Thoracic aorta (tissue), 2 donors: ENCODE measurements around the gene EXD3. TPM values are rescaled to one million over a fixed set of nuclear protein-coding genes. Genes with fewer than 3 reads are reported as not detected.
"Not testable (repeated sequence)": the region's sequence is repeated elsewhere in the genome, so short reads cannot be mapped to it uniquely, and the experiment has no call there.

Source experiments
- ATAC-seq: fragments of 150-250 bp; one replicate; pipeline ENCODE4 v1.8.0; 2017; ENCODE audit warnings: low read depth; ENCODE audit not compliant: insufficient number of reproducible peaks, low FRiP score
- DNase-seq: peaks from one replicate; pipeline ENCODE4 v3.0.0-alpha.2; 2020; ENCODE audit warnings: low spot score
- H3K27ac ChIP-seq, 2 donors: fragments of 200-600 bp; sonication (generic); 1 replicate in 1 of 2; 2 replicates in 1 of 2; pipeline ENCODE4 v1.5.1; 2016; ENCODE audit warnings: mild to moderate bottlenecking in 2 of 2, moderate library complexity in 2 of 2
- H3K27me3 ChIP-seq: fragments of 200-600 bp; sonication (generic); replicated peaks from 2 replicates; pipeline ENCODE4 v1.6.0; 2016; ENCODE audit warnings: mild to moderate bottlenecking; ENCODE audit not compliant: insufficient read depth
- H3K36me3 ChIP-seq: fragments of 200-600 bp; sonication (generic); one replicate; pipeline ENCODE4 v1.5.1; 2016
- H3K4me1 ChIP-seq, 2 donors: fragments of 200-600 bp; sonication (generic); 1 replicate in 1 of 2; 2 replicates in 1 of 2; pipeline versions ENCODE4 v1.5.1 to v1.6.0; 2016; ENCODE audit warnings: low read depth in 2 of 2, mild to moderate bottlenecking in 1 of 2; ENCODE audit not compliant: control insufficient read depth in 1 of 2
- H3K4me3 ChIP-seq: fragments of 200-600 bp; sonication (generic); 2 replicates; pipeline ENCODE4 v1.5.1; 2016; ENCODE audit warnings: mild to moderate bottlenecking
- H3K9me3 ChIP-seq: fragments of 200-600 bp; sonication (generic); 2 replicates; pipeline ENCODE4 v1.5.1; 2016
- CTCF ChIP-seq: fragments of 200-600 bp; sonication (generic); IDR thresholded peaks from one replicate; pipeline ENCODE4 v1.5.1; 2019; ENCODE audit warnings: antibody characterized with exemption
- total RNA-seq, 2 donors: library from RNA; depleted of rRNA; stranded (reverse); fragments of >200 nt; gene quantifications; one replicate each; pipeline versions ENCODE4 v1.1.0 to v1.2.3, GENCODE V29; 2016

Gene EXD3
- total RNA-seq, 2 donors from 2014 or later = 22.7 to 29.4 TPM

GRCh38 chr9:137264067-137264466, 158.9 kb downstream of the EXD3 start:
- H3K27me3 ChIP-seq = no peaks in the 10 kb centered on the region
- no peaks in the 10 kb centered on the region for H3K9me3 ChIP-seq
- peaks cover 3 to 15% of the 10 kb centered on the region in 2 donors for H3K4me1 ChIP-seq
- peaks cover 38% of the 10 kb centered on the region for H3K36me3 ChIP-seq
- DNase-seq (no peak), ATAC-seq (no peak)
- H3K4me3 ChIP-seq = no peak overlapping the region
- no peak overlapping the region for H3K27ac ChIP-seq
- no peak for TF ChIP-seq CTCF

- TF ChIP-seq CTCF = no peak
- Histone ChIP-seq H3K4me1 (peaks cover 0 to 9% of the 10 kb centered on the region in 2 donors), H3K36me3 (peaks cover 38% of the 10 kb centered on the region), H3K4me3 (no peak overlapping the region), H3K9me3 (no peaks in the 10 kb centered on the region), H3K27ac (no peak overlapping the region), H3K27me3 (no peaks in the 10 kb centered on the region)
- ATAC-seq = no peak
- no peak for DNase-seq
Observed at GRCh38 chr9:137263506-137263905, 159.5 kb downstream of the EXD3 start.

- ATAC-seq = no peak
- Histone ChIP-seq H3K4me3 (no peak overlapping the region), H3K4me1 (peaks cover 0 to 3% of the 10 kb centered on the region in 2 donors), H3K9me3 (no peaks in the 10 kb centered on the region), H3K27ac (no peak overlapping the region), H3K36me3 (peaks cover 38% of the 10 kb centered on the region), H3K27me3 (no peaks in the 10 kb centered on the region)
- DNase-seq = no peak
- no peak for TF ChIP-seq CTCF
Observed at GRCh38 chr9:137262909-137263285, 160.1 kb downstream of the EXD3 start.

GRCh38 chr9:137262173-137262908, 160.6 kb downstream of the EXD3 start:
- H3K4me3 ChIP-seq, ATAC-seq, H3K27me3 ChIP-seq, DNase-seq, H3K9me3 ChIP-seq, H3K27ac ChIP-seq, H3K4me1 ChIP-seq: not testable (repeated sequence)
- peaks cover 37% of the 10 kb centered on the region for H3K36me3 ChIP-seq
- peak; percentile 50 for TF ChIP-seq CTCF

Other genes with a start within 250 kb of the EXD3 start
- 10 to 100 TPM; 25.2 to 43.0 TPM for gene ANAPC2, start 234.6 kb downstream of the EXD3 start, total RNA-seq
- 10 to 100 TPM; 40.6 to 67.1 TPM for gene SSNA1, start 234.5 kb downstream of the EXD3 start, total RNA-seq
- 1 to 10 TPM; 4.7 to 5.6 TPM for gene TPRN, start 222.4 kb downstream of the EXD3 start, total RNA-seq
- 10 to 100 TPM; 12.0 to 35.2 TPM for gene TMEM203, start 217.5 kb downstream of the EXD3 start, total RNA-seq
- gene NDOR1, start 217.5 kb downstream of the EXD3 start, total RNA-seq = 10 to 100 TPM; 13.3 to 17.7 TPM
- 1 to 10 TPM in 1 of 2 donors, not detected in 1; 3.7 TPM for gene RNF208, start 200.9 kb downstream of the EXD3 start, total RNA-seq
- gene CYSRT1, start 198.0 kb downstream of the EXD3 start, total RNA-seq = not detected
- not detected for gene RNF224, start 195.7 kb downstream of the EXD3 start, total RNA-seq
- under 1 TPM in 1 of 2 donors, not detected in 1; 0.54 TPM for gene SLC34A3, start 192.3 kb downstream of the EXD3 start, total RNA-seq
- 100 to 1,000 TPM; 172 to 193 TPM for gene TUBB4B, start 181.9 kb downstream of the EXD3 start, total RNA-seq
- not detected for gene STPG3, start 171.9 kb downstream of the EXD3 start, total RNA-seq
- 10 to 100 TPM; 37.2 to 40.6 TPM for gene NELFB, start 167.8 kb downstream of the EXD3 start, total RNA-seq
- gene TOR4A, start 145.4 kb downstream of the EXD3 start, total RNA-seq = 10 to 100 TPM; 26.4 to 43.5 TPM
- gene NRARP, start 120.9 kb downstream of the EXD3 start, total RNA-seq = 10 to 100 TPM in 1 of 2 donors, 1 to 10 TPM in 1; 8.5 to 16.9 TPM
- 1 to 10 TPM; 3.5 to 9.6 TPM for gene NOXA1, start 231 bp upstream of the EXD3 start, total RNA-seq
- not detected for gene ENTPD8, start 18.2 kb upstream of the EXD3 start, total RNA-seq
- gene NSMF, start 36.2 kb upstream of the EXD3 start, total RNA-seq = 100 to 1,000 TPM; 168 to 251 TPM
- gene PNPLA7, start 127.2 kb upstream of the EXD3 start, total RNA-seq = 10 to 100 TPM; 12.7 to 21.4 TPM
- 10 to 100 TPM; 23.5 to 54.3 TPM for gene MRPL41, start 128.7 kb upstream of the EXD3 start, total RNA-seq
- 10 to 100 TPM; 36.8 to 43.7 TPM for gene DPH7, start 155.8 kb upstream of the EXD3 start, total RNA-seq
- 10 to 100 TPM; 10.8 to 14.1 TPM for gene ZMYND19, start 167.3 kb upstream of the EXD3 start, total RNA-seq
- gene ARRDC1, start 182.5 kb upstream of the EXD3 start, total RNA-seq = 10 to 100 TPM; 40.5 to 56.4 TPM
- gene EHMT1, start 195.8 kb upstream of the EXD3 start, total RNA-seq = 100 to 1,000 TPM in 1 of 2 donors, 10 to 100 TPM in 1; 67.6 to 150 TPM